ENCODE data around the gene BTBD6.

GRCh38 chr14:105251920-105252319 is 3.6 kb downstream of the BTBD6 start:
- TF ChIP-seq TEAD4 (IDR thresholded peaks at IDR 0.05), result no peak
- no peak for TF ChIP-seq RAD21 (IDR thresholded peaks at IDR 0.05; ENCODE audit: low read depth)
- no peak for TF ChIP-seq REST (IDR thresholded peaks at IDR 0.05; ENCODE audit: low read depth)
- TF ChIP-seq CREB1 (IDR thresholded peaks at IDR 0.05; ENCODE audit: low read depth), result no peak
- no peak for TF ChIP-seq EP300 (IDR thresholded peaks at IDR 0.05; ENCODE audit: borderline replicate concordance)
- no peak for TF ChIP-seq MAX (IDR thresholded peaks at IDR 0.05)
- TF ChIP-seq FOXM1 (IDR thresholded peaks at IDR 0.05; ENCODE audit: borderline replicate concordance, low read depth), result no peak
- TF ChIP-seq TCF12 (IDR thresholded peaks at IDR 0.05; ENCODE audit: low read depth), result no peak
- TF ChIP-seq USF1 (IDR thresholded peaks at IDR 0.05), result no peak
- TF ChIP-seq CEBPB (IDR thresholded peaks at IDR 0.05), result no peak
- TF ChIP-seq TAF1 (IDR thresholded peaks at IDR 0.05; ENCODE audit: low read depth), result no peak
